Liver (tissue), 9 donors: ENCODE results near the gene TUBB2A. TPM values are rescaled to one million over a fixed set of nuclear protein-coding genes. Genes with fewer than 3 reads are reported as not detected.
"Not testable (repeated sequence)": the region's sequence is repeated elsewhere in the genome, so short reads cannot be mapped to it uniquely, and the experiment has no call there.

Experiments
- DNase-seq: peaks from one replicate; pipeline ENCODE4 v3.0.0-alpha.2; 2017; ENCODE audit warnings: low spot score
- H3K27ac ChIP-seq, 2 donors: one replicate each; pipeline ENCODE4 v1.7.0; 2013; ENCODE audit warnings: inconsistent platforms in 2 of 2, low read length in 2 of 2, control low read depth in 1 of 2, low read depth in 1 of 2, mild to moderate bottlenecking in 1 of 2
- H3K27me3 ChIP-seq, 4 donors: one replicate each; pipeline versions ENCODE4 v1.6.1 to v1.7.0; 2013; ENCODE audit warnings: low read length in 3 of 4, inconsistent platforms in 1 of 4, mild to moderate bottlenecking in 1 of 4, moderate library complexity in 1 of 4; ENCODE audit not compliant: control insufficient read depth in 4 of 4, insufficient read depth in 4 of 4
- H3K36me3 ChIP-seq, 4 donors: one replicate each; pipeline versions ENCODE4 v1.6.1 to v1.7.0; 2013; ENCODE audit warnings: low read length in 3 of 4, mild to moderate bottlenecking in 3 of 4, low read depth in 1 of 4, moderate library complexity in 1 of 4; ENCODE audit not compliant: control insufficient read depth in 4 of 4, insufficient read depth in 3 of 4
- H3K4me1 ChIP-seq, 4 donors: one replicate each; pipeline versions ENCODE4 v1.6.1 to v1.7.0; 2013; ENCODE audit warnings: low read length in 3 of 4, mild to moderate bottlenecking in 3 of 4, moderate library complexity in 1 of 4; ENCODE audit not compliant: control insufficient read depth in 4 of 4, insufficient read depth in 4 of 4
- H3K4me3 ChIP-seq, 3 donors: one replicate each; pipeline versions ENCODE4 v1.6.1 to v1.7.0; 2013; ENCODE audit warnings: low read length in 3 of 3, control low read depth in 1 of 3, low read depth in 1 of 3, mild to moderate bottlenecking in 1 of 3
- H3K9ac ChIP-seq, 2 donors: one replicate each; pipeline ENCODE4 v1.7.0; 2013; ENCODE audit warnings: low read length in 2 of 2, mild to moderate bottlenecking in 2 of 2, moderate library complexity in 2 of 2, control low read depth in 1 of 2, low read depth in 1 of 2
- H3K9me3 ChIP-seq, 4 donors: one replicate each; pipeline versions ENCODE4 v1.6.1 to v1.7.0; 2013; ENCODE audit warnings: low read length in 3 of 4; ENCODE audit not compliant: control insufficient read depth in 4 of 4
- ATF3 ChIP-seq: IDR thresholded peaks from 2 replicates; pipeline ENCODE4 v1.6.1; 2016; ENCODE audit warnings: antibody characterized with exemption
- CTCF ChIP-seq: fragments of 150-350 bp; IDR thresholded peaks from 2 replicates; pipeline ENCODE4 v1.5.1; 2017; ENCODE audit warnings: improper control_type of control experiment, low read depth, low read length; ENCODE audit not compliant: missing input control
- EGR1 ChIP-seq, 2 donors: IDR thresholded peaks; 2 replicates each; pipeline ENCODE4 v1.6.1; 2016 to 2018; ENCODE audit warnings: antibody characterized with exemption in 2 of 2, low read depth in 2 of 2
- FOXA2 ChIP-seq: IDR thresholded peaks from 2 replicates; pipeline ENCODE4 v1.6.1; 2016; ENCODE audit warnings: antibody characterized with exemption
- HNF4G ChIP-seq: IDR thresholded peaks from 2 replicates; pipeline ENCODE4 v1.6.1; 2016; ENCODE audit warnings: antibody characterized with exemption
- JUND ChIP-seq, 2 donors: IDR thresholded peaks; 2 replicates each; pipeline ENCODE4 v1.6.1; 2016; ENCODE audit warnings: antibody characterized with exemption in 2 of 2
- NR2F2 ChIP-seq: IDR thresholded peaks from 2 replicates; pipeline ENCODE4 v1.6.1; 2016; ENCODE audit warnings: antibody characterized with exemption
- RAD21 ChIP-seq, 2 donors: IDR thresholded peaks; 2 replicates each; pipeline ENCODE4 v1.6.1; 2016; ENCODE audit warnings: antibody characterized with exemption in 2 of 2, mild to moderate bottlenecking in 2 of 2
- REST ChIP-seq: IDR thresholded peaks from 2 replicates; pipeline ENCODE4 v1.6.1; 2016; ENCODE audit warnings: antibody characterized with exemption, mild to moderate bottlenecking
- RXRA ChIP-seq, 2 donors: IDR thresholded peaks; 2 replicates each; pipeline ENCODE4 v1.6.1; 2017 to 2018; ENCODE audit warnings: antibody characterized with exemption in 2 of 2, mild to moderate bottlenecking in 1 of 2
- SP1 ChIP-seq: IDR thresholded peaks from 2 replicates; pipeline ENCODE4 v1.6.1; 2018; ENCODE audit warnings: antibody characterized with exemption, mild to moderate bottlenecking
- TAF1 ChIP-seq: conservative IDR thresholded peaks from 2 replicates; pipeline ENCODE4 v1.6.1; 2016; ENCODE audit warnings: antibody characterized with exemption, mild to moderate bottlenecking
- YY1 ChIP-seq: IDR thresholded peaks from 2 replicates; pipeline ENCODE4 v1.6.1; 2016; ENCODE audit warnings: antibody characterized with exemption, mild to moderate bottlenecking
- ZBTB33 ChIP-seq: IDR thresholded peaks from 2 replicates; pipeline ENCODE4 v1.6.1; 2016; ENCODE audit warnings: antibody characterized with exemption
- WGBS: extraction: QIAGEN DNeasy Blood & Tissue Kit; methylation state at CpG from one replicate; pipeline ENCODE4 v1.1.7; 2013; 5-methylcytosine and 5-hydroxymethylcytosine counted together
- polyA plus RNA-seq, 2 donors: library from polyadenylated mRNA; stranded (reverse) in 1 of 2; unstranded in 1 of 2; fragments of 200-250 nt in 1 of 2; fragments of >200 nt in 1 of 2; fragmentation: Nextera tagmentation in 1 of 2; extraction: Ambion mirVana in 1 of 2; gene quantifications; one replicate each; pipeline versions ENCODE4 v1.2.1 to v1.2.3, GENCODE V29; 2013 to 2015
- total RNA-seq, 2 donors: library from RNA; depleted of rRNA; stranded (reverse); fragments of >200 nt; gene quantifications; one replicate each; pipeline ENCODE4 v1.2.3, GENCODE V29; 2014
- donor health status: healthy.
- donor health status: healthy.
- donor health status: healthy.
- donor health status: healthy.
- donor health status: healthy.

The TUBB2A gene
- total and polyA plus RNA-seq, 4 donors = 53.5 to 94.8 (median 88.1) TPM

- Histone ChIP-seq H3K9ac (no peak overlapping the region), H3K27me3 (peaks cover 0 to 2% (median 0%) of the 10 kb centered on the region in 4 donors), H3K4me1 (no peaks in the 10 kb centered on the region), H3K27ac (no peak overlapping the region), H3K36me3 (no peaks in the 10 kb centered on the region), H3K9me3 (no peaks in the 10 kb centered on the region), H3K4me3 (no peak overlapping the region)
- WGBS = 96% methylated on average over 3 of the region's 3 CpGs
- no peak for DNase-seq
- TF ChIP-seq JUND (IDR thresholded peaks at IDR 0.05) = no peak
- no peak for TF ChIP-seq CTCF
- no peak for TF ChIP-seq SP1
- TF ChIP-seq TAF1 = no peak
- TF ChIP-seq FOXA2 = no peak
Observed at GRCh38 chr6:3186974-3187382, 29.6 kb upstream of the TUBB2A start.

GRCh38 chr6:3183066-3183465 is 25.7 kb upstream of the TUBB2A start:
- no peak overlapping the region for H3K9ac ChIP-seq
- H3K9me3 ChIP-seq = no peaks in the 10 kb centered on the region
- H3K4me1 ChIP-seq = no peaks in the 10 kb centered on the region
- WGBS = 79% methylated on average over 4 of the region's 4 CpGs
- no peak overlapping the region for H3K27ac ChIP-seq
- no peaks in the 10 kb centered on the region for H3K36me3 ChIP-seq
- no peak overlapping the region for H3K4me3 ChIP-seq
- no peak for DNase-seq
- no peaks in the 10 kb centered on the region for H3K27me3 ChIP-seq
- TF ChIP-seq NR2F2 = no peak
- TF ChIP-seq ATF3 = no peak
- no peak for TF ChIP-seq EGR1 (IDR thresholded peaks at IDR 0.05; ENCODE audit: low read depth in 2 of 2)
- TF ChIP-seq HNF4G = no peak
- TF ChIP-seq FOXA2 = no peak
- TF ChIP-seq SP1 = no peak
- no peak for TF ChIP-seq RXRA (IDR thresholded peaks at IDR 0.05)
- TF ChIP-seq YY1 = no peak

- Histone ChIP-seq H3K36me3 (no peaks in the 10 kb centered on the region), H3K9me3 (no peaks in the 10 kb centered on the region), H3K27ac (no peak overlapping the region), H3K9ac (no peak overlapping the region), H3K4me3 (no peak overlapping the region), H3K4me1 (no peaks in the 10 kb centered on the region), H3K27me3 (no peaks in the 10 kb centered on the region)
- TF ChIP-seq FOXA2 (no peak), ZBTB33 (no peak), REST (no peak), RAD21 (IDR thresholded peaks at IDR 0.05) (no peak), YY1 (no peak), NR2F2 (no peak), CTCF (no peak)
- no peak for DNase-seq
- 81% methylated on average over 2 of the region's 2 CpGs for WGBS
Observed at GRCh38 chr6:3181105-3181504, 23.8 kb upstream of the TUBB2A start.

GRCh38 chr6:3179945-3180344 is 22.6 kb upstream of the TUBB2A start:
- H3K27me3 ChIP-seq, DNase-seq, H3K4me1 ChIP-seq, H3K4me3 ChIP-seq, H3K9ac ChIP-seq, H3K27ac ChIP-seq, H3K36me3 ChIP-seq, H3K9me3 ChIP-seq: not testable (repeated sequence)
- 80% methylated on average over 5 of the region's 8 CpGs for WGBS
